ENCODE results near the gene EFNA3. TPM values are rescaled to one million over a fixed set of nuclear protein-coding genes. Genes with fewer than 3 reads are reported as not detected.

The EFNA3 gene
- total RNA-seq, 1 experiment from 2014 or later, result 20.4 TPM

- Histone ChIP-seq H3K36me3 (ENCODE audit: control insufficient read depth in 1 of 2, insufficient read depth in 2 of 2, low read length in 2 of 2) (peaks cover 10 to 25% of the 10 kb centered on the region in 2 experiments; a peak in 3 of 4 replicates), H2AFZ (ENCODE audit: low read depth, low read length, poor library complexity, severe bottlenecking) (no peak overlapping the region), H3K9me3 (ENCODE audit: control insufficient read depth in 1 of 2, insufficient read depth in 1 of 2, low read depth in 1 of 2, low read length in 2 of 2) (no peaks in the 10 kb centered on the region), H3K9me2 (ENCODE audit: insufficient read depth) (no peaks in the 10 kb centered on the region), H3K4me3 (replicated peaks in 1 of 2; ENCODE audit: low read depth in 1 of 2, low read length in 2 of 2) (peak overlapping the region; percentile 70 to 97), H4K20me1 (ENCODE audit: insufficient read depth) (no peaks in the 10 kb centered on the region), H3K27ac (ENCODE audit: low read depth, low read length) (peak overlapping the region; percentile 97), H3K9ac (ENCODE audit: low read length) (peak overlapping the region; percentile 91), H3K4me1 (ENCODE audit: control insufficient read depth in 1 of 2, insufficient read depth in 2 of 2, low read length in 2 of 2) (peaks cover 36 to 83% of the 10 kb centered on the region in 2 experiments), H3K4me2 (ENCODE audit: low read length) (peak overlapping the region; percentile 99), H3K27me3 (ENCODE audit: insufficient read depth, low read length) (no peaks in the 10 kb centered on the region), H3K79me2 (ENCODE audit: insufficient read depth, low read length) (peaks cover 41% of the 10 kb centered on the region)
- BruUV-seq (replicated peaks), result TSS peak; percentile 64
- intact Hi-C loops (cut with micrococcal nuclease), result loop anchor here (2.0 kb wide), 1 partner anchor 34 kb away; no protein-coding TSS in a partner anchor
- TF ChIP-seq YY1 (IDR thresholded peaks at IDR 0.05; ENCODE audit: extremely low read depth, insufficient replicate concordance, low read depth, low read length) (peak; percentile 36), CEBPB (IDR thresholded peaks at IDR 0.05; ENCODE audit: low read depth) (no peak), TCF7L2 (IDR thresholded peaks at IDR 0.05; ENCODE audit: borderline replicate concordance, extremely low read depth, insufficient read depth, insufficient read length) (peak; percentile 92), ELF1 (IDR thresholded peaks at IDR 0.05; ENCODE audit: borderline replicate concordance, low read depth) (no peak)
- no peak for DNase-seq (ENCODE audit: low read depth, low spot score)
- ChIA-PET RAD21 (ENCODE audit: low non-redundant PET in 1 of 2, low total read pairs in 2 of 2, uncharacterized antibody in 2 of 2, unreplicated experiment in 2 of 2) (interaction anchor here in 1 of 2 experiments (0.7 kb wide), 1 partner anchor 112 kb away, joined by 3 read pairs; no protein-coding TSS in a partner anchor), POLR2A (interaction anchor here (1.0 to 2.3 kb wide), 2 partner anchors 10 to 65 kb away, joined by 3 to 7 read pairs; no protein-coding TSS in a partner anchor), CTCF (interaction anchor here (1.2 to 3.5 kb wide), 4 partner anchors 37 to 44 kb away, joined by 3 to 13 read pairs (median 8); partner anchors contain the start of gene KRTCAP2)
- ATAC-seq, result peak; percentile 33
These were observed 50.3 kb downstream of the EFNA3 start for GRCh38 chr1:155128755-155129473.

- Histone ChIP-seq H3K9me3 (ENCODE audit: control insufficient read depth in 1 of 2, insufficient read depth in 1 of 2, low read depth in 1 of 2, low read length in 2 of 2) (no peaks in the 10 kb centered on the region), H3K36me3 (ENCODE audit: control insufficient read depth in 1 of 2, insufficient read depth in 2 of 2, low read length in 2 of 2) (peaks cover 13 to 33% of the 10 kb centered on the region in 2 experiments; a peak in 3 of 4 replicates), H3K4me2 (ENCODE audit: low read length) (peak overlapping the region; percentile 99), H3K27ac (ENCODE audit: low read depth, low read length) (peak overlapping the region; percentile 97), H3K27me3 (ENCODE audit: insufficient read depth, low read length) (no peaks in the 10 kb centered on the region), H3K9me2 (ENCODE audit: insufficient read depth) (no peaks in the 10 kb centered on the region), H3K4me3 (replicated peaks in 1 of 2; ENCODE audit: low read depth in 1 of 2, low read length in 2 of 2) (peak overlapping the region; percentile 70 to 97), H3K4me1 (ENCODE audit: control insufficient read depth in 1 of 2, insufficient read depth in 2 of 2, low read length in 2 of 2) (peaks cover 39 to 87% of the 10 kb centered on the region in 2 experiments), H2AFZ (ENCODE audit: low read depth, low read length, poor library complexity, severe bottlenecking) (no peak overlapping the region), H3K9ac (ENCODE audit: low read length) (peak overlapping the region; percentile 91), H3K79me2 (ENCODE audit: insufficient read depth, low read length) (peaks cover 41% of the 10 kb centered on the region), H4K20me1 (ENCODE audit: insufficient read depth) (no peaks in the 10 kb centered on the region)
- ATAC-seq, result no peak
- ChIA-PET POLR2A (interaction anchor here (2.3 kb wide), 1 partner anchor 63 kb away, joined by 7 read pairs; no protein-coding TSS in a partner anchor), CTCF (interaction anchor here (1.6 to 3.5 kb wide), 3 partner anchors 37 to 45 kb away, joined by 5 to 13 read pairs (median 11); no protein-coding TSS in a partner anchor), RAD21 (ENCODE audit: low non-redundant PET in 1 of 2, low total read pairs in 2 of 2, uncharacterized antibody in 2 of 2, unreplicated experiment in 2 of 2) (no interaction called here)
- no TSS peak for BruUV-seq (replicated peaks)
- no peak for TF ChIP-seq REST (IDR thresholded peaks at IDR 0.05; ENCODE audit: low read depth)
- intact Hi-C loops (cut with micrococcal nuclease), result no loop called here
- no peak for DNase-seq (ENCODE audit: low read depth, low spot score)
These were observed 51.8 kb downstream of the EFNA3 start for GRCh38 chr1:155130272-155131006.

Data from HCT116 (cell line).